Left lung (tissue), 10 donors: ENCODE data around the gene PTPRA. TPM values are rescaled to one million over a fixed set of nuclear protein-coding genes. Genes with fewer than 3 reads are reported as not detected.
"Not testable (repeated sequence)": the region's sequence is repeated elsewhere in the genome, so short reads cannot be mapped to it uniquely, and the experiment has no call there.

Source experiments
- ATAC-seq: fragments of 200-7000 bp; cut with Tn5 transposase; one replicate; pipeline ENCODE4 v1.9.1; 2020; ENCODE audit warnings: moderate library complexity
- DNase-seq, 4 donors: peaks; one replicate each; pipeline ENCODE4 v3.0.0-alpha.2; 2013 to 2020
- H3K27ac ChIP-seq, 2 donors: fragments of 200-600 bp; sonication (generic) in 1 of 2; one replicate each; pipeline versions ENCODE4 v1.5.0 to v1.8.0; 2020 to 2021
- H3K27me3 ChIP-seq, 2 donors: fragments of 200-600 bp; sonication (generic) in 1 of 2; one replicate each; pipeline versions ENCODE4 v1.5.0 to v1.8.0; 2020 to 2021
- H3K36me3 ChIP-seq, 2 donors: fragments of 200-600 bp; sonication (generic) in 1 of 2; one replicate each; pipeline versions ENCODE4 v1.5.0 to v1.8.0; 2020 to 2021
- H3K4me1 ChIP-seq, 2 donors: fragments of 200-600 bp; one replicate each; pipeline ENCODE4 v1.8.0; 2021
- H3K4me3 ChIP-seq, 2 donors: fragments of 200-600 bp; sonication (generic) in 1 of 2; one replicate each; pipeline versions ENCODE4 v1.5.0 to v1.8.0; 2020 to 2021; ENCODE audit warnings: mild to moderate bottlenecking in 1 of 2
- H3K9me3 ChIP-seq, 2 donors: fragments of 200-600 bp; sonication (generic) in 1 of 2; one replicate each; pipeline versions ENCODE4 v1.5.0 to v1.8.0; 2020 to 2021
- intact Hi-C, 2 donors: fragments of 100-400 bp; cut with DNase I; formaldehyde crosslinking; loops; one replicate each; pipeline versions ENCODE4 v1.11.2 to v1.14.2; 2022
- polyA plus RNA-seq, 6 donors: library from polyadenylated mRNA; unstranded; fragments of 120-200 nt; gene quantifications; one replicate each; pipeline ENCODE4 v1.2.1, GENCODE V29; 2013; ENCODE audit not compliant: insufficient read length in 6 of 6
- total RNA-seq, 2 donors: library from RNA; stranded (reverse); fragmentation: NEBNext Ultra II Directional; extraction: Animal tissue kit (Norgen Biotek cat#: 25700); gene quantifications; one replicate each; pipeline ENCODE4 v1.2.1, GENCODE V29; 2021
- TF ChIP-seq, protein P1 (sequence below), 2 donors: fragments of 200-600 bp; sonication (generic) in 1 of 2; IDR thresholded peaks; one replicate each; pipeline versions ENCODE4 v1.5.0 to v1.8.0; 2021; ENCODE audit warnings: antibody characterized with exemption in 2 of 2
- donor health status: DM: no; HTN: yes; CAD: no.
- donor health status: DM: no; HTN: no; CAD: no.

Gene PTPRA
- total and polyA plus RNA-seq, 8 donors: 51.0 to 88.1 (median 78.6) TPM

DNA sequence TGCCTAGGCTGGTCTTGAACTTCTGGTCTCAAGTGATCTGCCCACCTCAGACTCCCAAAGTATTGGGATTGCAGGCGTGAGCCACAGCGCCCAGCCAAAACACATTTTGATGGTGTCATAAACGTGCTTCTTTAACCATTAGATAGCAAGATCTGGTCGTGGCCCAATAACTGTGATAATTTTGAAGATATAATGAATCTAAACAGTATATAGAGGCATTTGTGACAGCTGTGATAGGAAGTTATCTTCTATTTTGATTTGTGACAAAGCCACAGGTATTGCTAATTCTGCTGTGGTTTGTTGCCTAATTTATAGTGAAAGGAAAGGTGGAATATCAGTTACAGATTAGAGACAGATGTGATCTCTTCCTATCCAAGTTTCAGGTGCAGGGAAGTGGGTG is 197.4 kb downstream of the PTPRA start:
- no peak overlapping the region for H3K27ac ChIP-seq
- H3K9me3 ChIP-seq: no peaks in the 10 kb centered on the region
- H3K4me1 ChIP-seq: peaks cover 5 to 23% of the 10 kb centered on the region in 2 donors
- ATAC-seq (no peak), DNase-seq (no peak)
- H3K27me3 ChIP-seq: peaks cover 14 to 39% of the 10 kb centered on the region in 2 donors
- H3K4me3 ChIP-seq: no peak overlapping the region
- H3K36me3 ChIP-seq: no peaks in the 10 kb centered on the region
- TF ChIP-seq, protein P1, sequence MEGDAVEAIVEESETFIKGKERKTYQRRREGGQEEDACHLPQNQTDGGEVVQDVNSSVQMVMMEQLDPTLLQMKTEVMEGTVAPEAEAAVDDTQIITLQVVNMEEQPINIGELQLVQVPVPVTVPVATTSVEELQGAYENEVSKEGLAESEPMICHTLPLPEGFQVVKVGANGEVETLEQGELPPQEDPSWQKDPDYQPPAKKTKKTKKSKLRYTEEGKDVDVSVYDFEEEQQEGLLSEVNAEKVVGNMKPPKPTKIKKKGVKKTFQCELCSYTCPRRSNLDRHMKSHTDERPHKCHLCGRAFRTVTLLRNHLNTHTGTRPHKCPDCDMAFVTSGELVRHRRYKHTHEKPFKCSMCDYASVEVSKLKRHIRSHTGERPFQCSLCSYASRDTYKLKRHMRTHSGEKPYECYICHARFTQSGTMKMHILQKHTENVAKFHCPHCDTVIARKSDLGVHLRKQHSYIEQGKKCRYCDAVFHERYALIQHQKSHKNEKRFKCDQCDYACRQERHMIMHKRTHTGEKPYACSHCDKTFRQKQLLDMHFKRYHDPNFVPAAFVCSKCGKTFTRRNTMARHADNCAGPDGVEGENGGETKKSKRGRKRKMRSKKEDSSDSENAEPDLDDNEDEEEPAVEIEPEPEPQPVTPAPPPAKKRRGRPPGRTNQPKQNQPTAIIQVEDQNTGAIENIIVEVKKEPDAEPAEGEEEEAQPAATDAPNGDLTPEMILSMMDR (IDR thresholded peaks at IDR 0.05): no peak
- intact Hi-C loops: no loop called here

DNA sequence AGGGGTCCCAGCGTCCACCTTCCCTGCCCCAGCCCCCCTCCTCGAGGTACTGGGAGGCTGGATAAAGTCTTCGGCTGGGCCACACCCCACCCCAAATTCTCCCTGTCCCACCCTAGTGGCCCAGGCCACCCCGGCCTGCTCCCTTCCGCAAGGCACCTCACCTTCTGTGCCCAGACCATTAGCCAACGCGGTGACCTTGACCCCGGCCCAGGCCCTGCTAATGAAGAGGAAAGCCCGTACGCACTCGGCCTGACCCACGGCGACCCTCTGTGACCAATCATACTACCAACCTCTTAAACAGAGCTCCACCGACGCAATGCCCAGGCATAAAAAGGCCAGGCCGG is 198.0 kb downstream of the PTPRA start:
- peak in 1 of 4 donors; percentile 59 for DNase-seq
- Histone ChIP-seq H3K36me3 (no peaks in the 10 kb centered on the region), H3K27me3 (peaks cover 14 to 45% of the 10 kb centered on the region in 2 donors), H3K27ac (no peak overlapping the region), H3K9me3 (no peaks in the 10 kb centered on the region), H3K4me3 (peak overlapping the region; percentile 35 to 43), H3K4me1 (peaks cover 5 to 23% of the 10 kb centered on the region in 2 donors)
- no peak for ATAC-seq
- TF ChIP-seq, protein P1 (IDR thresholded peaks at IDR 0.05): no peak
- intact Hi-C loops: no loop called here

DNA sequence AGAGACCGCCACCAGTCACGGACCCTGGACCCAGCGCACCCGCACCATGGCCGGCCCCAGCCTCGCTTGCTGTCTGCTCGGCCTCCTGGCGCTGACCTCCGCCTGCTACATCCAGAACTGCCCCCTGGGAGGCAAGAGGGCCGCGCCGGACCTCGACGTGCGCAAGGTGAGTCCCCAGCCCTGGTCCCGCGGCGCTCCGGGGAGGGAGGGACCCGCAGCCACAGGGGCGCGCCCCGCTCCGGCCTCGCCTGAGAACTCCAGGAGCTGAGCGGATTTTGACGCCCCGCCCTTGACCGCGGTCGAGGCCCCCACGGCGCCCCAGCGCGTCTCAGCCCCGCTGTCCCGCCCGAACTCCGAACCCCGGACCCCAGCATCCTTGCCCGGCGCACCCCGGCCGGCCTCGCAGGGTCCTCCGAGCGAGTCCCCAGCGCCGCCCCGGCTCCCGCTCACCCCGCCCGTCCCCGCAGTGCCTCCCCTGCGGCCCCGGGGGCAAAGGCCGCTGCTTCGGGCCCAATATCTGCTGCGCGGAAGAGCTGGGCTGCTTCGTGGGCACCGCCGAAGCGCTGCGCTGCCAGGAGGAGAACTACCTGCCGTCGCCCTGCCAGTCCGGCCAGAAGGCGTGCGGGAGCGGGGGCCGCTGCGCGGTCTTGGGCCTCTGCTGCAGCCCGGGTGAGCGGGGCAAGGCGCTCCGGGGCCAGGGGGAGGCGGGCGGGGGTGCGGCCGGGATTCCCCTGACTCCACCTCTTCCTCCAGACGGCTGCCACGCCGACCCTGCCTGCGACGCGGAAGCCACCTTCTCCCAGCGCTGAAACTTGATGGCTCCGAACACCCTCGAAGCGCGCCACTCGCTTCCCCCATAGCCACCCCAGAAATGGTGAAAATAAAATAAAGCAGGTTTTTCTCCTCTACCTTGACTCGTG is 198.6 kb downstream of the PTPRA start, which contains the start of gene OXT:
TSS of gene OXT (plus strand) at position 11 of the 920 bp plus-strand sequence. CDS start at position 47, 36 bp downstream.
- Histone ChIP-seq H3K4me3 (peak within 1 kb of the TSS; percentile 35 to 43), H3K4me1 (peaks cover 5 to 23% of the 10 kb centered on the region in 2 donors), H3K27me3 (peaks cover 14 to 50% of the 10 kb centered on the region in 2 donors), H3K27ac (no peak within 1 kb of the TSS), H3K9me3 (no peaks in the 10 kb centered on the region), H3K36me3 (no peaks in the 10 kb centered on the region)
- ATAC-seq (peak; percentile 71), DNase-seq (peak in 3 of 4 donors; percentile 21 to 84 (median 60))
- intact Hi-C loops: no loop called here
- TF ChIP-seq, protein P1 (IDR thresholded peaks at IDR 0.05): no peak

DNA sequence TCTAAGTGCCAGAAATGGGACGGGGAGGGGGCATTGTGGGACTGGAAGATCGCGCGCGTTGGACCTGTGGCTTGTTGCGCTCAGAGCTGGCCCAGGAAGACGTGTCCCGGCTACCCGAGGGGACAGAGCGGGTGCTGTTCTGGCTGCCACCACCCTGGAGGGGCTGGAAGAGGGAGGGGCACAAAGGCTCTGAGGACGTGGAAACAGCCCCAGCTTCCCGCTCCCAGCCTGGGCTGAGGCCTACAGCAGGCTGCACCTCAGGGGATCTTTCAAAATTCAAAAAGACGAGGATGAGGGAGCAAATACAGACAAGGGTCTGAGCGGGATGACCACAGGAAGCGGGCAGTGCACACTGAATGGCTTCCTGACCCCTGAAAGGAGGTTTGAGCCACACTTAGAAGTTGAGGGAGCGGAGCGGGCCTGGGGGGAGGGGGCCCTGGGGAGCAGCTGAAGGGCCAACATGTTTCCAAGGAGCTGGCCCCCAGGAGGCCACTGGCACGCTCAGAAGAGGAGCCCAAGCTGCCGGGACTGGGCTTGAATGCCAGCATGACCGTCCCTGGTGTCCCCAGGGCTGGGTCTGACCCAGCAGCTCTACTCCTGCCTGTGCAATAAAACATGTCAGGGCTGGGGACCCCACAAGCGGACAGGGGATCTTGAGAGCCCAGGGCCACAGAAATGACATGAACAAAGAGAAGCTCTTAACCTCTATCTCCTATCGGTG is 199.4 kb downstream of the PTPRA start:
- TF ChIP-seq, protein P1 (IDR thresholded peaks at IDR 0.05): no peak
- no peak for DNase-seq
- no peak for ATAC-seq
- Histone ChIP-seq H3K36me3 (no peaks in the 10 kb centered on the region), H3K4me1 (peaks cover 5 to 23% of the 10 kb centered on the region in 2 donors), H3K27ac (no peak overlapping the region), H3K27me3 (peaks cover 14 to 58% of the 10 kb centered on the region in 2 donors), H3K4me3 (peak overlapping the region; percentile 35 to 43), H3K9me3 (no peaks in the 10 kb centered on the region)
- intact Hi-C loops: no loop called here

DNA sequence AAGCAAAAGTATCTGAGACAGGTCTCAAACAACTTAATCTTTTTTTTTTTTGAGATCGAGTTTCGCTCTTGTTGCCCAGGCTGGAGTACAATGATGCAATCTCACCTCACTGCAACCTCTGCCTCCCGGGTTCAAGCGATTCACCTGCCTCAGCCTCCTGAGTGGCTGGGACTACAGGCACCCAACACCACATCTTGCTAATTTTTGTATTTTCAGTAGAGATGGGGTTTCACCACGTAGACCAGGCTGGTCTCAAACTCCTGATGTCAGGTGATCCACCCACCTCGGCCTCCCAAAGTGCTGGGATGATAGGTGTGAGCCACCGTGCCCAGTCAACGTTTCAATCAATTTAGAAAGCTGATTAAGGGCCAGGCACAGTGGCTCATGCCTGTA is 200.0 kb downstream of the PTPRA start:
- H3K36me3 ChIP-seq, H3K4me3 ChIP-seq, H3K9me3 ChIP-seq, H3K27ac ChIP-seq, ATAC-seq, intact Hi-C loops, DNase-seq: not testable (repeated sequence)
- Histone ChIP-seq H3K27me3 (peaks cover 14 to 64% of the 10 kb centered on the region in 2 donors), H3K4me1 (peaks cover 5 to 23% of the 10 kb centered on the region in 2 donors)
